Activated naive CD4-positive, alpha-beta T cell treated with anti-CD3 and anti-CD28 coated beads, Interleukin-2, amount 10 ng/mL, durations not matched to agents 7 days and 5 days (primary cell): ENCODE results near the gene GRID2IP.

Experiments
- CTCF ChIA-PET: fragments of 350-600 bp; sonication (Branson Sonifier 250); formaldehyde crosslinking; loops from one replicate; lab custom pipeline; 2021; ENCODE audit warnings: antibody characterized with exemption; lab: Charles Lee
- DNase-seq: peaks from one replicate; pipeline ENCODE4 v3.0.0-alpha.2; 2020
- H3K27ac Mint-ChIP-seq: one replicate; pipeline ENCODE4 v1.8.0; 2021; ENCODE audit warnings: mild to moderate bottlenecking, moderate library complexity, mixed read lengths
- H3K27me3 Mint-ChIP-seq: one replicate; pipeline ENCODE4 v1.8.0; 2021; ENCODE audit warnings: mild to moderate bottlenecking, mixed read lengths
- H3K36me3 Mint-ChIP-seq: one replicate; pipeline ENCODE4 v1.8.0; 2021; ENCODE audit warnings: mixed read lengths
- H3K4me1 Mint-ChIP-seq: one replicate; pipeline ENCODE4 v1.8.0; 2021; ENCODE audit warnings: mixed read lengths
- H3K4me3 Mint-ChIP-seq: one replicate; pipeline ENCODE4 v1.8.0; 2021; ENCODE audit warnings: mild to moderate bottlenecking, moderate library complexity, mixed read lengths
- H3K9me3 Mint-ChIP-seq: one replicate; pipeline ENCODE4 v1.8.0; 2021; ENCODE audit warnings: mixed read lengths

GRID2IP gene

GRCh38 chr7:6576024-6576866 is 25.0 kb upstream of the GRID2IP start:
- Mint-ChIP-seq H3K27me3 (peaks cover 15% of the 10 kb centered on the region), H3K36me3 (peaks cover 13% of the 10 kb centered on the region), H3K4me3 (peak overlapping the region; percentile 76)

DNA sequence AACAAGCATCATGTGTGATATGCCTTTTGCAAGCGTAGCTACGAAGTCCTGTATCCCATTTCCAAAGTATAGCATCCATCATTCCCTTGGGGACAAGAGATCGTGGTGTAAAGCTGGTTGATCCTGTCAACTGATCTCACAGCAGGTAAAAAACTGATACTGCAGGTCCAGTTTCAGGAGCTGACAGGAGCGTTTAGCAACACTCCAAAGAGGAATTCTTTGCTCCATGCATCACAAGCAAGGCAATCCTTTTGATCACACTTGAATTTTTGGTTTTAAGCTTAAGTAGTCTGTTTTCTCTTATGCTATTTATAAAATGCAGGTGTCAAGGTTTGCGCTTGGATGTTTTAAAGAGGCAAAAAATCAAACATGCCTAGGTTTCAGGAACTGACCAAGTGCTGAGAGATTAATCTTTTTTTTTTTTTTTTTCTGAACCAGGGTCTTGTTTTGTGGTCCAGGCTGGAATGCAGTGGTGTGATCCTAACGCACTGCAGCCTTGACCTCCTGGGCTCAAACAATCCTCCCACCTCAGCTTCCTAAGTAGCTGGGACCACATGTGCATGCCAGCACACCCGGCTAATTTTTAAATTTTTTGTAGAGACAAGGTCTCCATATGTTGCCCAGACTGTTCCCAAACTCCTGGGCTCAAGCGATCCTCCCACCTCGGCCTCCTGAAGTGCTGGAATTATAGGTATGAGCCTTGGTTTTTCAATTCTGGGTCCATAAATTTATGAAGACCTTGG is 24.2 kb upstream of the GRID2IP start:
- H3K4me3 Mint-ChIP-seq, result peak overlapping the region; percentile 43
- H3K36me3 Mint-ChIP-seq, result peaks cover 9% of the 10 kb centered on the region
- no peak overlapping the region for H3K27ac Mint-ChIP-seq
- H3K9me3 Mint-ChIP-seq, result no peaks in the 10 kb centered on the region
- DNase-seq, result no peak
- CTCF ChIA-PET, result interaction anchor here (0.6 to 2.8 kb wide), 11 partner anchors 9 to 741 kb away, joined by 3 to 19 read pairs (median 4); partner anchors contain the start of gene INTS15
- H3K27me3 Mint-ChIP-seq, result peaks cover 15% of the 10 kb centered on the region
- H3K4me1 Mint-ChIP-seq, result peaks cover 30% of the 10 kb centered on the region

More at GRCh38 chr7:6576024-6576866, 25.0 kb upstream of the GRID2IP start:
- H3K9me3 Mint-ChIP-seq, result no peaks in the 10 kb centered on the region
- CTCF ChIA-PET, result interaction anchor here (0.8 to 2.8 kb wide), 6 partner anchors 14 to 66 kb away, joined by 3 to 19 read pairs (median 8); partner anchors contain the start of gene INTS15
- no peak for DNase-seq
- peak overlapping the region; percentile 37 for H3K27ac Mint-ChIP-seq
- peaks cover 36% of the 10 kb centered on the region for H3K4me1 Mint-ChIP-seq

DNA sequence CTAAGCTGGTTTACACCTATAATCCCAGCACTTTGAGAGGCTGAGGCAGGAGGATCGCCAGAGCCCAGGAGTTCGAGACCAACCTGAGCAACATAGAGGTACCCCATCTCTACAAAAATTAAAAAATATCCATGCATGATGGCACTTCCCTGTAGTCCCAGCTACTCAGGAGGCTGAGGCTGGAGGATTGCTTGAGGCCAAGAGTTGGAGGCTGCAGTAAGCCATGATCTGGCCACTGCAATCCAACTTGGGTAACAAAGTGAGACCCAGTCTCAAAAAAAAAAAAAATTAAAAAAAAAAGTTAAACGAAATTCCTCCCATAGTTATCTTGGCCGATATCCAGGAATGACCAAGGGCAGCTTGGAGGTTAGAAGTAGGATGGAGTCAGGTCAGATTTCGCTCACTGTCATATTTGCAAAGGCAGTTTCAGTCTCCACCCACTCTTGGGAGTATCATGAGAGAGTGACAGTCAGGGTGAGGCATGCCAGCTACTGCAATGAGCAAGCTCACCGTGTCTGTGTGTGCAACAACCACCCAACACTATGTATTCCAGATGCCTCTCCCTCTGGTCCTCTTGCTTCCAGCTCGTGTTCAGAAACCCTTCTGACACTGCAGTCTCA is 20.0 kb upstream of the GRID2IP start:
- peaks cover 6% of the 10 kb centered on the region for H3K4me1 Mint-ChIP-seq
- no peaks in the 10 kb centered on the region for H3K36me3 Mint-ChIP-seq
- CTCF ChIA-PET, result no interaction called here
- no peak overlapping the region for H3K4me3 Mint-ChIP-seq
- no peak overlapping the region for H3K27ac Mint-ChIP-seq
- no peak for DNase-seq
- H3K9me3 Mint-ChIP-seq, result no peaks in the 10 kb centered on the region
- H3K27me3 Mint-ChIP-seq, result peaks cover 28% of the 10 kb centered on the region

- CTCF ChIA-PET, result no interaction called here
- Mint-ChIP-seq H3K27me3 (peaks cover 25% of the 10 kb centered on the region), H3K27ac (no peak overlapping the region), H3K4me1 (peaks cover 10% of the 10 kb centered on the region), H3K36me3 (no peaks in the 10 kb centered on the region), H3K9me3 (no peaks in the 10 kb centered on the region), H3K4me3 (no peak overlapping the region)
- no peak for DNase-seq
Measured at GRCh38 chr7:6567886-6568285, 16.6 kb upstream of the GRID2IP start.

GRCh38 chr7:6565655-6566054 is 14.4 kb upstream of the GRID2IP start:
- Mint-ChIP-seq H3K4me1 (peaks cover 10% of the 10 kb centered on the region), H3K27ac (no peak overlapping the region), H3K27me3 (peaks cover 16% of the 10 kb centered on the region), H3K9me3 (no peaks in the 10 kb centered on the region), H3K4me3 (no peak overlapping the region), H3K36me3 (no peaks in the 10 kb centered on the region)
- CTCF ChIA-PET, result interaction anchor here (0.9 kb wide), 1 partner anchor 9 kb away, joined by 3 read pairs; no protein-coding TSS in a partner anchor
- no peak for DNase-seq

GRCh38 chr7:6563936-6564770 is 12.9 kb upstream of the GRID2IP start:
- Mint-ChIP-seq H3K4me3 (no peak overlapping the region), H3K27ac (no peak overlapping the region), H3K27me3 (peaks cover 10% of the 10 kb centered on the region), H3K4me1 (peaks cover 10% of the 10 kb centered on the region), H3K36me3 (no peaks in the 10 kb centered on the region), H3K9me3 (no peaks in the 10 kb centered on the region)
- no peak for DNase-seq
- CTCF ChIA-PET, result no interaction called here

DNA sequence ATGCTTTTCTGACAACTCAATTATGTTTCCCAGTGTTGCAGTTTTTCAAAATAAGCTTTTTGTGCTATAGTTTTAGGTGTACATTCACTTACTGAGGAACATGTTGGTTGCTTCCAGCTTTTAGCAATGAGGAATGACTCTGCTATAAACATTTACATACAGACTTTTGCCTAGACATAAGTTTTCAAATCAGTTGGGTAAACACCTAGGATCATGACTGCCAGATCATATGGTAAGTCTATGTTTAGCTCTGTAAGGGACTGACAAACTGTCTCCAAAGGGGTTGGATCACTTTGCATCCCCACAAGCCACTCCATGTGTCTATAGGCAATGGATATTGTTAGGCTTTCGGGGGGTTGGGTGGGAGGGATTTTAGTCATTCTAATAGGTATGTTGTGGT is 10.8 kb upstream of the GRID2IP start:
- H3K4me1 Mint-ChIP-seq, result peaks cover 10% of the 10 kb centered on the region
- DNase-seq, result no peak
- H3K36me3 Mint-ChIP-seq, result no peaks in the 10 kb centered on the region
- H3K27me3 Mint-ChIP-seq, result peaks cover 4% of the 10 kb centered on the region
- H3K27ac Mint-ChIP-seq, result no peak overlapping the region
- no peak overlapping the region for H3K4me3 Mint-ChIP-seq
- CTCF ChIA-PET, result interaction anchor here (0.9 to 2.3 kb wide), 3 partner anchors 12 to 47 kb away, joined by 3 to 9 read pairs (median 4); no protein-coding TSS in a partner anchor
- H3K9me3 Mint-ChIP-seq, result no peaks in the 10 kb centered on the region

DNA sequence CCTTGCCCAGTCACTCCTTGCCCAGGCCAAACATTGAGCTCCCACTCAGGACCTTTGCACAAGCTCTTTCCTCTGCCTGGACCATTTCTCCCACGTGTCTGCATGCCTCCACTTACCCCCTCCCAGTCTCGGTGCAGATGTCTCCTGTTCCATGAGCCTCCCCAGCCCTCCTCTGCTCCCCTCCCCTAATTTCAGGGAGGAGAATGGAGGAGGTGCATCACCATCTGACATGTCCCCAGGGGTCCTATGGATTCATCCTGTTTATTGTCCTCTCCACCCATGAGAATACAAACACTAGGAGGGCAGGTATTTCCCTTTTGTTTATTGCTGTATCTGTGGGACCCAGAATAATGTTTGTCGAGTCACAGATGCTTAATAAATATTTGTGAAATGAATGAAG is 8.6 kb upstream of the GRID2IP start:
- Mint-ChIP-seq H3K36me3 (no peaks in the 10 kb centered on the region), H3K27me3 (peaks cover 3% of the 10 kb centered on the region), H3K4me3 (no peak overlapping the region), H3K4me1 (peaks cover 14% of the 10 kb centered on the region), H3K27ac (no peak overlapping the region), H3K9me3 (no peaks in the 10 kb centered on the region)
- CTCF ChIA-PET, result interaction anchor here (1.1 to 3.1 kb wide), 5 partner anchors 15 to 44 kb away, joined by 3 to 27 read pairs (median 7); partner anchors contain the start of gene ZDHHC4
- DNase-seq, result no peak

DNA sequence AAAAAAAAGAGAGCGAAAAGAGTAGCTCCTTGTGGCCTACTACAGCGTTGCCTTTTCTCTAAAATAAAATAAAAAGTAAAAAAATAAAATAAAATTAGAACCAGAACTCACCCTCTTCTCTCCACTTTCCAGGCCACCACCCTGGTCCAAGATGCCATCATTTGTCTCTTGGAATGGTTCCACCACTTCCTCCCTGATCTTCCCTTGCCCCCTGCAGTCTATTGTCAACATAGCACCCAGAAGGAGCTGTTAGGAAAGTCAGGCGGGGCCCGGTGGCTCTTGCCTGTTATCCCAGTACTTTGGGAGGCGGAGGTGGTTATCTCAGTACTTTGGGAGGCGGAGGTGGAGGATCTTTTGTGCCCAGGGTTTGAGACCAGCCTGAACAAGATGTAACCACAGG is 7.6 kb upstream of the GRID2IP start:
- DNase-seq, result peak; percentile 47
- Mint-ChIP-seq H3K4me1 (peaks cover 16% of the 10 kb centered on the region), H3K27ac (no peak overlapping the region), H3K9me3 (no peaks in the 10 kb centered on the region), H3K27me3 (no peaks in the 10 kb centered on the region), H3K36me3 (no peaks in the 10 kb centered on the region), H3K4me3 (no peak overlapping the region)
- CTCF ChIA-PET, result interaction anchor here (0.6 to 3.1 kb wide), 11 partner anchors 12 to 181 kb away, joined by 3 to 27 read pairs (median 5); partner anchors contain the start of gene ZDHHC4

DNA sequence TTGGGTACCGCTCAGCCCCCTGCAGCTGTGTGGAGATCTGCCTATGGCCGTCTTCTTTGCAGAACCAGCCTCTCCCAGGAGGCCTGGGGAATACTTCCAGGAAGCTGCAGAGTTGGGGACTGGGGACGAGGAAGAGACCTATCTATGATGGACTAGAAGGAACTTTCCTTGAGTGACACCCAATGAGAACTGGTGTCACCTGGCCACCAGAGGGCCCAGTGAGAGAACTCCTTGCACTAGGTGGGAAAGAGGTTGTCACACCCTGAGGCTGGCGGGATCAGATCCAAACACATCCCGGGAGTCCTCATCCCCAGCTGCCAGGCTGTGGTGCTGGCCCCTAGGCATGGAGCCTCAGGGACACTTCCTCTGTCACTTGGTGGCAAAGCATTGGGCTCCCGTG is 4.9 kb upstream of the GRID2IP start:
- H3K36me3 Mint-ChIP-seq, result no peaks in the 10 kb centered on the region
- no peaks in the 10 kb centered on the region for H3K9me3 Mint-ChIP-seq
- CTCF ChIA-PET, result interaction anchor here (2.9 kb wide), 1 partner anchor 17 kb away, joined by 10 read pairs; no protein-coding TSS in a partner anchor
- H3K27me3 Mint-ChIP-seq, result no peaks in the 10 kb centered on the region
- no peak overlapping the region for H3K4me3 Mint-ChIP-seq
- DNase-seq, result no peak
- no peak overlapping the region for H3K27ac Mint-ChIP-seq
- H3K4me1 Mint-ChIP-seq, result peaks cover 17% of the 10 kb centered on the region

DNA sequence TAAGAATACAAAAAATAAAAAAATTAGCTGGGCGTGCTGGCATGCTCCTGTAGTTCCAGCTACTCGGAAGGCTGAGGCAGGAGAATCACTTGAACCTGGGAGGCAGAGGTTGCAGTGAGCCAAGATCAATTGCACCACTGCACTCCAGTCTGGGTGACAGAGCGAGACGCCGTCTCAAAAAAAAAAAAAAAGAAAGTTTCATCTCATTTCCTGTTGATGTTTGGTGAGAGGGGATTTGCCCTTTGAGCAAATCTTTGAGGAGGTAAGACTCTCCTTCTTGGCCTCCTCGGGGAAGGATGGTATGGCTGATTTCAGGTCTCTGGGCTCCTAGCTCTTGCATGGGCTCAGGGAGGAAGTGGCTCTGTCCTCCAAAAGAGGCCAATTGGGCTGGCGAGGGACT is 3.6 kb upstream of the GRID2IP start:
- peak; percentile 29 for DNase-seq
- Mint-ChIP-seq H3K36me3 (no peaks in the 10 kb centered on the region), H3K4me1 (peaks cover 17% of the 10 kb centered on the region), H3K27ac (peak overlapping the region; percentile 95), H3K4me3 (peak overlapping the region; percentile 35), H3K27me3 (no peaks in the 10 kb centered on the region), H3K9me3 (no peaks in the 10 kb centered on the region)
- CTCF ChIA-PET, result interaction anchor here (0.6 to 2.9 kb wide), 3 partner anchors 18 to 49 kb away, joined by 3 to 10 read pairs (median 3); no protein-coding TSS in a partner anchor

- Mint-ChIP-seq H3K27me3 (no peaks in the 10 kb centered on the region), H3K9me3 (no peaks in the 10 kb centered on the region), H3K36me3 (no peaks in the 10 kb centered on the region), H3K4me3 (no peak overlapping the region), H3K4me1 (peaks cover 17% of the 10 kb centered on the region), H3K27ac (peak overlapping the region; percentile 55)
- CTCF ChIA-PET, result interaction anchor here (1.2 to 2.9 kb wide), 3 partner anchors 20 to 48 kb away, joined by 3 to 10 read pairs (median 4); no protein-coding TSS in a partner anchor
- no peak for DNase-seq
Measured at GRCh38 chr7:6553448-6554044, 2.3 kb upstream of the GRID2IP start.
